ENCODE measurements around the gene NR5A1. TPM values are rescaled to one million over a fixed set of nuclear protein-coding genes. Genes with fewer than 3 reads are reported as not detected.

NR5A1 gene
- total RNA-seq, 1 donor from 2014 or later, result 0.96 TPM

DNA sequence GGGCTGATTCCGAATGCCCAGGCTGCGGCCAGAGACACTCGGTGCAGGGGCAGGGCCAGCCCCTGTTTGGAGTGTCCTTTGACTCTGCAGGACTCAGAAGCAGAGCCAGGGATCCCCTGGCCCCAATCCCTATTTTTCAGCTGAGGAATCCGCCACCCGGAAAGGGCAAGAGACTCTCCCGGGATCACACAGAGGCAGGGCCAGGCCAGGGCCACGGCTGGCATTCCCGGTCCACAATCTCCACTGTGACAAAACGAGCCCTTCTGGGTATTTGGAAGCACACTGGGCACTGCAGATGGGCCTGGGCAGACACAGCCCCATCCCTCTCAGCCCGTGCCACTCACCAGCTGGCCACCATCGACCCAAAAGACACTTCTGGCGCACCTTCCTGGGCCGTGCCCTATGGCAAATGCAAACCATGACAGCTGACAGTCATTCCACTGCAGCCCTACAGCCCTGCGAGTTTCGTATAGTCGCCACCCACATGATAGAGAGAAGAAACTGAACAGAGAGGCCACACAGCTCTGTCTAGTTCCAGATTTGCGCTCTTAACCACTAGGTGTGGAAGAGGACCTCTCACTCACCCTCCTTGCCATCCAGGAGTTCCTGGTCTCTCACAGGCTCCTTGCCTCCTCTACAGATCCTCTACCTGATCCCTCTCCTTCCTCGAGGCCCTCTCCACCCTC, 13.3 kb downstream of the NR5A1 start:
- no peak for TF ChIP-seq CTCF (IDR thresholded peaks at IDR 0.05)
- H3K9me3 ChIP-seq, result no peaks in the 10 kb centered on the region

GRCh38 chr9:124493218-124493617, 14.0 kb downstream of the NR5A1 start:
- intact Hi-C loops (cut with DNase I), result no loop called here
- no peaks in the 10 kb centered on the region for H3K4me1 ChIP-seq
- H3K27me3 ChIP-seq, result no peaks in the 10 kb centered on the region
- no peaks in the 10 kb centered on the region for H3K36me3 ChIP-seq
- no peak overlapping the region for H3K4me3 ChIP-seq
- no peaks in the 10 kb centered on the region for H3K9me3 ChIP-seq
- TF ChIP-seq CTCF (IDR thresholded peaks at IDR 0.05), result no peak
- no peak overlapping the region for H3K27ac ChIP-seq
- DNase-seq (ENCODE audit: low spot score in 2 of 2), result no peak

More for the DNA sequence above, 13.3 kb downstream of the NR5A1 start:
- Histone ChIP-seq H3K4me1 (no peaks in the 10 kb centered on the region), H3K36me3 (no peaks in the 10 kb centered on the region), H3K4me3 (no peak overlapping the region), H3K27me3 (no peaks in the 10 kb centered on the region), H3K27ac (no peak overlapping the region)
- intact Hi-C loops (cut with DNase I), result no loop called here
- no peak for DNase-seq (ENCODE audit: low spot score in 2 of 2)

- Histone ChIP-seq H3K4me1 (no peaks in the 10 kb centered on the region), H3K4me3 (no peak overlapping the region), H3K27ac (no peak overlapping the region), H3K9me3 (no peaks in the 10 kb centered on the region), H3K36me3 (no peaks in the 10 kb centered on the region), H3K27me3 (no peaks in the 10 kb centered on the region)
- intact Hi-C loops (cut with DNase I), result no loop called here
- no peak for TF ChIP-seq CTCF (IDR thresholded peaks at IDR 0.05)
- DNase-seq (ENCODE audit: low spot score in 2 of 2), result no peak
Measured at GRCh38 chr9:124492818-124493217, 14.4 kb downstream of the NR5A1 start.

GRCh38 chr9:124491049-124491975, 15.9 kb downstream of the NR5A1 start:
- TF ChIP-seq CTCF (IDR thresholded peaks at IDR 0.05), result no peak
- intact Hi-C loops (cut with DNase I), result no loop called here
- Histone ChIP-seq H3K4me1 (no peaks in the 10 kb centered on the region), H3K27me3 (no peaks in the 10 kb centered on the region), H3K36me3 (no peaks in the 10 kb centered on the region), H3K9me3 (no peaks in the 10 kb centered on the region), H3K4me3 (no peak overlapping the region), H3K27ac (no peak overlapping the region)
- DNase-seq (ENCODE audit: low spot score in 2 of 2), result no peak

- TF ChIP-seq CTCF (IDR thresholded peaks at IDR 0.05), result no peak
- DNase-seq (ENCODE audit: low spot score in 2 of 2), result no peak
- H3K9me3 ChIP-seq, result no peaks in the 10 kb centered on the region
- H3K4me3 ChIP-seq, result no peak overlapping the region
- no peak overlapping the region for H3K27ac ChIP-seq
- intact Hi-C loops (cut with DNase I), result no loop called here
- H3K4me1 ChIP-seq, result no peaks in the 10 kb centered on the region
- no peaks in the 10 kb centered on the region for H3K36me3 ChIP-seq
- no peaks in the 10 kb centered on the region for H3K27me3 ChIP-seq
Measured at GRCh38 chr9:124490004-124490403, 17.2 kb downstream of the NR5A1 start.
